Upper lobe of right lung (tissue), 1 donor: ENCODE data around the gene TIMELESS. TPM values are rescaled to one million over a fixed set of nuclear protein-coding genes. Genes with fewer than 3 reads are reported as not detected.
A peak's percentile ranks its signal among the peaks of the same experiment; 100 is the strongest.

Experiments used
- ATAC-seq: fragments of 200-7000 bp; cut with Tn5 transposase; one replicate; pipeline ENCODE4 v1.9.1; 2020; ENCODE audit warnings: mild to moderate bottlenecking, moderate library complexity
- DNase-seq: peaks from one replicate; pipeline ENCODE4 v3.0.0-alpha.2; 2020
- H3K27ac ChIP-seq: fragments of 200-600 bp; one replicate; pipeline ENCODE4 v1.8.0; 2022
- H3K27me3 ChIP-seq: fragments of 200-600 bp; one replicate; pipeline ENCODE4 v1.8.0; 2022; ENCODE audit warnings: mild to moderate bottlenecking
- H3K36me3 ChIP-seq: fragments of 200-600 bp; one replicate; pipeline ENCODE4 v1.8.0; 2022
- H3K4me1 ChIP-seq: fragments of 200-600 bp; one replicate; pipeline ENCODE4 v1.8.0; 2022
- H3K4me3 ChIP-seq: fragments of 200-600 bp; one replicate; pipeline ENCODE4 v1.8.0; 2022; ENCODE audit warnings: mild to moderate bottlenecking
- H3K9me3 ChIP-seq: fragments of 200-600 bp; one replicate; pipeline ENCODE4 v1.8.0; 2022
- CTCF ChIP-seq: fragments of 200-600 bp; IDR thresholded peaks from one replicate; pipeline ENCODE4 v1.8.0; 2022; ENCODE audit warnings: antibody characterized with exemption
- intact Hi-C: fragments of 100-400 bp; cut with DNase I; formaldehyde crosslinking; loops from one replicate; pipeline ENCODE4 v1.11.0; 2022
- total RNA-seq: library from RNA; stranded (reverse); fragmentation: NEBNext Ultra II Directional; extraction: Animal tissue kit (Norgen Biotek cat#: 25700); gene quantifications from one replicate; pipeline ENCODE4 v1.2.1, GENCODE V29; 2021
- donor health status: DM: no; HTN: yes; CAD: no; lungs with severe emphysema.

The TIMELESS gene
- total RNA-seq, 1 donor from 2014 or later, result 9.8 TPM

- Histone ChIP-seq H3K4me1 (peaks cover 4% of the 10 kb centered on the region), H3K27me3 (no peaks in the 10 kb centered on the region), H3K27ac (no peak overlapping the region), H3K4me3 (no peak overlapping the region), H3K9me3 (no peaks in the 10 kb centered on the region), H3K36me3 (no peaks in the 10 kb centered on the region)
- DNase-seq, result no peak
- ATAC-seq, result no peak
- intact Hi-C loops, result no loop called here
- no peak for TF ChIP-seq CTCF
These were observed 41.1 kb upstream of the TIMELESS start for GRCh38 chr12:56490360-56490759.

GRCh38 chr12:56488041-56488955, 39.1 kb upstream of the TIMELESS start, which contains the start of gene GLS2:
TSS of gene GLS2 (minus strand) at chr12:56488161. CDS start at chr12:56488118, 43 bp downstream.
- no peak for TF ChIP-seq CTCF
- Histone ChIP-seq H3K9me3 (no peaks in the 10 kb centered on the region), H3K36me3 (no peaks in the 10 kb centered on the region), H3K27ac (no peak within 1 kb of the TSS), H3K27me3 (no peaks in the 10 kb centered on the region), H3K4me3 (peak within 1 kb of the TSS; percentile 59), H3K4me1 (peaks cover 4% of the 10 kb centered on the region)
- ATAC-seq, result peak; percentile 97
- intact Hi-C loops, result no loop called here
- DNase-seq, result peak; percentile 89

- peak; percentile 81 for DNase-seq
- intact Hi-C loops, result no loop called here
- H3K9me3 ChIP-seq, result no peaks in the 10 kb centered on the region
- no peaks in the 10 kb centered on the region for H3K27me3 ChIP-seq
- no peak for TF ChIP-seq CTCF
- ATAC-seq, result peak; percentile 62
- H3K4me3 ChIP-seq, result peak overlapping the region; percentile 59
- no peaks in the 10 kb centered on the region for H3K36me3 ChIP-seq
- H3K4me1 ChIP-seq, result peaks cover 4% of the 10 kb centered on the region
- H3K27ac ChIP-seq, result no peak overlapping the region
These were observed 38.3 kb upstream of the TIMELESS start for GRCh38 chr12:56487448-56488040.

GRCh38 chr12:56486694-56487093, 37.5 kb upstream of the TIMELESS start:
- H3K36me3 ChIP-seq, result no peaks in the 10 kb centered on the region
- ATAC-seq (no peak), DNase-seq (no peak)
- intact Hi-C loops, result no loop called here
- H3K4me3 ChIP-seq, result no peak overlapping the region
- H3K9me3 ChIP-seq, result no peaks in the 10 kb centered on the region
- H3K27ac ChIP-seq, result no peak overlapping the region
- TF ChIP-seq CTCF, result no peak
- no peaks in the 10 kb centered on the region for H3K27me3 ChIP-seq
- peaks cover 4% of the 10 kb centered on the region for H3K4me1 ChIP-seq

- intact Hi-C loops, result no loop called here
- TF ChIP-seq CTCF, result no peak
- ATAC-seq (no peak), DNase-seq (no peak)
- Histone ChIP-seq H3K9me3 (no peaks in the 10 kb centered on the region), H3K4me3 (no peak overlapping the region), H3K27ac (no peak overlapping the region), H3K4me1 (peaks cover 4% of the 10 kb centered on the region), H3K27me3 (no peaks in the 10 kb centered on the region), H3K36me3 (no peaks in the 10 kb centered on the region)
These were observed 35.3 kb upstream of the TIMELESS start for GRCh38 chr12:56484566-56484965.
